SU-DHL-6 (cell line): ENCODE results near the gene TMEM163.

Source experiments
- H2AFZ ChIP-seq: fragments of 200-600 bp; sonication (generic); 2 replicates; pipeline ENCODE4 v1.6.1; 2014; ENCODE audit warnings: low read depth, mild to moderate bottlenecking, moderate library complexity, mixed read lengths, antibody characterized with exemption, low read length; ENCODE audit not compliant: severe bottlenecking
- H3F3A ChIP-seq: fragments of 200-600 bp; shearing (Covaris generic); 2 replicates; pipeline ENCODE4 v1.6.0; 2016; ENCODE audit warnings: antibody characterized with exemption, mild to moderate bottlenecking; ENCODE audit not compliant: insufficient read depth
- H3K27ac ChIP-seq: fragments of 200-600 bp; sonication (generic); 2 replicates; pipeline ENCODE4 v1.5.1; 2016; ENCODE audit warnings: low read depth, mild to moderate bottlenecking, low read length, moderate library complexity, mixed read lengths
- H3K27me3 ChIP-seq: fragments of 200-600 bp; sonication (generic), shearing (Covaris generic); 2 replicates; pipeline ENCODE4 v1.6.0; 2014; ENCODE audit warnings: mild to moderate bottlenecking, low read length
- H3K36me3 ChIP-seq: fragments of 200-600 bp; sonication (generic); 2 replicates; pipeline ENCODE4 v1.6.1; 2014; ENCODE audit warnings: mild to moderate bottlenecking, low read length, mixed read lengths
- H3K4me2 ChIP-seq: fragments of 300-600, 200-600 bp; shearing (Covaris generic), sonication (generic); 2 replicates; pipeline ENCODE4 v1.6.0; 2014; ENCODE audit warnings: low read length, low read depth, mild to moderate bottlenecking; ENCODE audit not compliant: poor library complexity, severe bottlenecking
- H3K4me3 ChIP-seq: fragments of 200-600 bp; sonication (generic); 2 replicates; pipeline ENCODE4 v1.5.1; 2014; ENCODE audit warnings: antibody characterized with exemption, low read length, mild to moderate bottlenecking, mixed read lengths; ENCODE audit not compliant: insufficient read depth, poor library complexity, severe bottlenecking
- H3K79me2 ChIP-seq: fragments of 200-600 bp; sonication (generic); 2 replicates; pipeline ENCODE4 v1.6.1; 2014; ENCODE audit warnings: mild to moderate bottlenecking, low read length, moderate library complexity; ENCODE audit not compliant: insufficient read depth
- H3K9ac ChIP-seq: fragments of 200-600 bp; sonication (generic); 2 replicates; pipeline ENCODE4 v1.7.0; 2014; ENCODE audit warnings: mild to moderate bottlenecking, low read length
- H3K9me2 ChIP-seq: fragments of 200-600 bp; sonication (generic); replicated peaks from 2 replicates; pipeline ENCODE4 v1.6.1; 2014; ENCODE audit warnings: low read length; ENCODE audit not compliant: insufficient read depth
- H3K9me3 ChIP-seq: fragments of 200-600 bp; sonication (generic); 2 replicates; pipeline ENCODE4 v1.6.1; 2014; ENCODE audit warnings: low read length, mixed read lengths; ENCODE audit not compliant: insufficient read depth
- H4K20me1 ChIP-seq: fragments of 200-600 bp; sonication (generic); 2 replicates; pipeline ENCODE4 v1.6.1; 2014; ENCODE audit warnings: low read depth, mild to moderate bottlenecking, antibody characterized with exemption, low read length, moderate library complexity, mixed read lengths
- EZH2phosphoT487 ChIP-seq: fragments of 200-600 bp; sonication (generic), shearing (Covaris generic); conservative IDR thresholded peaks from 2 replicates; pipeline ENCODE4 v1.6.1; 2018; ENCODE audit warnings: mild to moderate bottlenecking, antibody characterized with exemption, low read length, moderate library complexity, mixed read lengths
- TF ChIP-seq, protein P1 (sequence below): fragments of 200-600 bp; sonication (generic); IDR thresholded peaks from one replicate; pipeline ENCODE4 v1.5.1; 2017; ENCODE audit warnings: antibody characterized with exemption, mild to moderate bottlenecking, low read length, moderate library complexity; ENCODE audit not compliant: insufficient read depth, poor library complexity, severe bottlenecking

TMEM163 gene

DNA sequence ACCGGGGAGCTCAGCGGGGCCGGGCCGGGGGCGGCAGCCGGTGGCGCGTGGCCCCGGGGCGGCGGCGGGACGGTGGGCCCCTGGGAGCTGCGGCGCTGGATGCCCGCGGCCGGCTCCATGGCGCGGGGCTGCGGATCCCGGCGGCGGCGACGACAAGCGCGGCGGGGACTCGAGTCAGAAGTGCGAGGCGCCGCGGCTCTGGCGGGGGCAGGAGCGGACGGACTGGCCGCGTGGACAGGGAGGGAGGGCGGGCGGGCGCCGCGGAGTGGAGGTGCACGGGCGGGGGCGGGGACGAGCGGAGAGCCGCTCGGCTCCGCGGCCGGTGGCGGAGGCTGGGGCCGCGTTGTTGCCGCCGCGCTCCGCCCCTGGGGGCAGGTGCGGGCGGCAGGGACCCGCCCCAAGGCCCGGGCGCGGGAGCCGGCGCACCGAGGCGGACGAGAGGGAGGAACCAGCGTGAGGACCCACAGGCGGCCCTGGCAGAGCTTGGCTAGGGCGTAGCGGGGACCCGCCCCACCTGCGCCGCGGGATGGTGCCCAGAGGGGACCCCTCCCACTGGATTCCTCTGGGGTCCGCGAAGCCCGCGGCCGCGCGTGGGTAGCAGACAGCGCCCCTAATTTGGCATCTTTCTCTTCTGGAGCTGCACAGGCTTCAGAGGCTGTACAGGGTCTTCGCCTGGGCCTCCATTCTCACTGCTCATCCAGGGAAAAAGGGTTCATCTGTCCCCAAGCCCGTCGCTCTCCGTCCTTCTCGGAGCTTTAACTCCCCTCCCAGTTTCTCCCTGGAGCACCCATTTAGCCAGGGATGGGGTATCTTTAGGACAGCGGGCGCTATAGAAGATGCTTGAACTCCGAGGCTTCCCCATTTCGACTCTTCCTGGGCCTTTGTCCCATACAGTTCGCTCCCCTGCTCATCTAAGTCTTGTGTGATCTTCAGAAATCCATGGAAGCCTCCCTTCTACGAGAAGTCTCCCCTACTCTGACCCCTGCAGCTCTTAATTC lies at the start of gene TMEM163:
TSS of gene TMEM163 (minus strand) at position 184 of the 998 bp plus-strand sequence.
- H4K20me1 ChIP-seq, result no peaks in the 10 kb centered on the region
- no peaks in the 10 kb centered on the region for H3K9me2 ChIP-seq
- peak within 1 kb of the TSS; percentile 54 for H3K4me2 ChIP-seq
- H3K27ac ChIP-seq, result no peak within 1 kb of the TSS
- TF ChIP-seq EZH2phosphoT487, result no peak
- TF ChIP-seq, protein P1, sequence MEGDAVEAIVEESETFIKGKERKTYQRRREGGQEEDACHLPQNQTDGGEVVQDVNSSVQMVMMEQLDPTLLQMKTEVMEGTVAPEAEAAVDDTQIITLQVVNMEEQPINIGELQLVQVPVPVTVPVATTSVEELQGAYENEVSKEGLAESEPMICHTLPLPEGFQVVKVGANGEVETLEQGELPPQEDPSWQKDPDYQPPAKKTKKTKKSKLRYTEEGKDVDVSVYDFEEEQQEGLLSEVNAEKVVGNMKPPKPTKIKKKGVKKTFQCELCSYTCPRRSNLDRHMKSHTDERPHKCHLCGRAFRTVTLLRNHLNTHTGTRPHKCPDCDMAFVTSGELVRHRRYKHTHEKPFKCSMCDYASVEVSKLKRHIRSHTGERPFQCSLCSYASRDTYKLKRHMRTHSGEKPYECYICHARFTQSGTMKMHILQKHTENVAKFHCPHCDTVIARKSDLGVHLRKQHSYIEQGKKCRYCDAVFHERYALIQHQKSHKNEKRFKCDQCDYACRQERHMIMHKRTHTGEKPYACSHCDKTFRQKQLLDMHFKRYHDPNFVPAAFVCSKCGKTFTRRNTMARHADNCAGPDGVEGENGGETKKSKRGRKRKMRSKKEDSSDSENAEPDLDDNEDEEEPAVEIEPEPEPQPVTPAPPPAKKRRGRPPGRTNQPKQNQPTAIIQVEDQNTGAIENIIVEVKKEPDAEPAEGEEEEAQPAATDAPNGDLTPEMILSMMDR, result no peak
- peak within 1 kb of the TSS; percentile 73 for H2AFZ ChIP-seq
- H3K9ac ChIP-seq, result peak within 1 kb of the TSS; percentile 55
- no peaks in the 10 kb centered on the region for H3K79me2 ChIP-seq
- H3K9me3 ChIP-seq, result no peaks in the 10 kb centered on the region
- H3F3A ChIP-seq, result peaks cover 25% of the 10 kb centered on the region
- peak within 1 kb of the TSS; percentile 56 for H3K4me3 ChIP-seq
- H3K27me3 ChIP-seq, result no peaks in the 10 kb centered on the region
- H3K36me3 ChIP-seq, result no peaks in the 10 kb centered on the region

DNA sequence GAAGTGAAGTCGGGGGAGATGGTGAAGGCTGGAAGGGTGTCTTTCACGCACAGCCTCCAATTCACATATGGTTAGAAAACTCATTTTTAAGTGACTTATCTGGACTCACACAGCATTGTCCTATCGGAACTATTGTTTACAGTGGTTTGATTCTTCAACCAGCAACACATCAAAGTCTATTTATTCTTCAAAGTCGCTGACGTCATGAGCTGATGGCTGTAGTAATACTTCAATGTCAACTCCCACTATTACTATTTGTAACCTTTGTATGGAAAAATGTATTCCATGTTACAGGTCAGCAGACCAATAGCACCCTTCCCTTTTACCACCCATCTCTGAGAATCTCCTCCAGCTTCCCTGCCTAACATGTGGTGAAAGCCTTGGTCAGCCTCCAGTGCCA lies 47.8 kb upstream of the TMEM163 start:
- Histone ChIP-seq H3K36me3 (no peaks in the 10 kb centered on the region), H3K4me3 (no peak overlapping the region), H2AFZ (no peak overlapping the region), H3K79me2 (no peaks in the 10 kb centered on the region), H3K4me2 (no peak overlapping the region), H3K27me3 (no peaks in the 10 kb centered on the region), H3K27ac (no peak overlapping the region), H3F3A (no peaks in the 10 kb centered on the region), H3K9ac (no peak overlapping the region), H3K9me3 (no peaks in the 10 kb centered on the region), H3K9me2 (no peaks in the 10 kb centered on the region), H4K20me1 (no peaks in the 10 kb centered on the region)
- TF ChIP-seq EZH2phosphoT487, result no peak
- TF ChIP-seq, protein P1, result no peak

DNA sequence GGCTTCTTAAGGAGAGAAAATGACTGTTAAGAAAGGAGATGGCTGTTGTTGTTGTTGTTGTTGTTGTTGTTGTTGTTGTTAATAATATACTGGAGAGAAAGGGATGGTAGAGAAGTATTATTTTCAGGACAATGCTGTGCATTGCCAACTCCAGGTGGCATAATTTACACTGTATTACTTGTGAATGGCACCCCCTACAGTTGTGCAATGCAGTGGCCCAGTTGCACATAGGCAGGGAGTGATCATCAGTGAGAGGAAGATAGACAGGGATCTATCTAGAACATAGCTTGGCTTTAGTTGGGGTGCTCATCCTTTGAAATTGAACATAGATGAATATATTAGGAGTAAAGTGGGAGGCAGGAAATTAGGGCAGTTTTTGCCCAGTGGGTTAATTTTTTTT lies 47.2 kb upstream of the TMEM163 start:
- no peak overlapping the region for H3K4me3 ChIP-seq
- no peaks in the 10 kb centered on the region for H3F3A ChIP-seq
- H3K79me2 ChIP-seq, result no peaks in the 10 kb centered on the region
- no peaks in the 10 kb centered on the region for H3K9me2 ChIP-seq
- H4K20me1 ChIP-seq, result no peaks in the 10 kb centered on the region
- no peak overlapping the region for H2AFZ ChIP-seq
- H3K27me3 ChIP-seq, result no peaks in the 10 kb centered on the region
- TF ChIP-seq, protein P1, result peak; percentile 23
- no peak for TF ChIP-seq EZH2phosphoT487
- H3K9me3 ChIP-seq, result no peaks in the 10 kb centered on the region
- H3K4me2 ChIP-seq, result no peak overlapping the region
- H3K9ac ChIP-seq, result no peak overlapping the region
- no peak overlapping the region for H3K27ac ChIP-seq
- no peaks in the 10 kb centered on the region for H3K36me3 ChIP-seq
